A549 treated with AZD2906 at 1 μM for 4 hours (cell line): ENCODE data around the gene STX2. TPM values are rescaled to one million over a fixed set of nuclear protein-coding genes. Genes with fewer than 3 reads are reported as not detected.

ENCODE experiments used
- total RNA-seq: library from RNA; stranded (reverse); fragments of 200-300 nt; extraction: Qiagen RNA extraction; gene quantifications from 5 replicates; pipeline ENCODE4 v1.2.3, GENCODE V29; 2022

Gene STX2
- 20.6 to 27.2 TPM (median 26.1 TPM) in 5 replicates for total RNA-seq

GRCh38 chr12:130838951-130839769 is at the start of gene STX2:
STX2 (minus strand) TSS chr12:130839250; CDS start chr12:130839099, 151 bp downstream.

GRCh38 chr12:130871286-130872178 is 32.5 kb upstream of the STX2 start, which contains the start of gene RAN:
RAN (plus strand) TSS chr12:130872066; CDS start chr12:130872594, 528 bp downstream.

Other genes with a start within 250 kb of the STX2 start
- gene RIMBP2, start 123.0 kb downstream of the STX2 start, total RNA-seq: 0.05 to 0.06 TPM in 2 of 5 replicates, not detected in the others
- gene RAN, start 32.8 kb upstream of the STX2 start, total RNA-seq: 1,401 to 1,728 TPM (median 1,691 TPM) in 5 replicates
- gene ADGRD1, start 114.7 kb upstream of the STX2 start, total RNA-seq: 0.42 to 0.75 TPM (median 0.48 TPM) in 5 replicates